Hepatocyte (in vitro differentiated cells): ENCODE results near the gene GABBR2.

Experiments
- EZH2 ChIP-seq: fragments of 200-600 bp; sonication (generic); IDR thresholded peaks from 2 replicates; pipeline ENCODE4 v1.6.1; 2016; ENCODE audit warnings: antibody characterized with exemption, mild to moderate bottlenecking, borderline replicate concordance
- EZH2phosphoT487 ChIP-seq: fragments of 200-600 bp; sonication (generic); IDR thresholded peaks from one replicate; pipeline ENCODE4 v1.6.1; 2018; ENCODE audit warnings: antibody characterized with exemption, mild to moderate bottlenecking, low read depth, moderate library complexity; ENCODE audit not compliant: unreplicated experiment, severe bottlenecking
- TF ChIP-seq, protein P1 (sequence below): fragments of 200-600 bp; sonication (generic); IDR thresholded peaks from 2 replicates; pipeline ENCODE4 v1.5.1; 2016; ENCODE audit warnings: antibody characterized with exemption, mild to moderate bottlenecking; ENCODE audit not compliant: poor library complexity

DNA sequence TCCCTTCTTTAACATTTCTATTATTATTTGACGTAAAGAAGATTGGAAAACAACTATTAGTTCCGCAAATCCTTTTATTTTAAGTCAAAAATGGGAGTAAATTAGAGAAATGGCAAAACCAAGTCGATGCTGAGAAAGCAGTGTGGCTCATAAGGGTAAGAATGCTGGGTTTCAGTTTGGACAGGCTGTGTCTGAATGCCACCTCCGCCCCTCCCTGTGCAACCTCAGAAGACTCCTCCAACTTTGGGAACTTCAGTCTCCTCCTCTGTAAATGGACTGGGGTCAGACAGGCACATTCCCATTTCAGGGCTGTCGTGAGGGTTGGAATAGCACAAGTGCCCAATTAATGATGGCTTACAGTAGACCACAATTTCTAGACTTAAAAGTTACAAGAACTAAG, 154.0 kb downstream of the GABBR2 start:
- TF ChIP-seq, protein P1, sequence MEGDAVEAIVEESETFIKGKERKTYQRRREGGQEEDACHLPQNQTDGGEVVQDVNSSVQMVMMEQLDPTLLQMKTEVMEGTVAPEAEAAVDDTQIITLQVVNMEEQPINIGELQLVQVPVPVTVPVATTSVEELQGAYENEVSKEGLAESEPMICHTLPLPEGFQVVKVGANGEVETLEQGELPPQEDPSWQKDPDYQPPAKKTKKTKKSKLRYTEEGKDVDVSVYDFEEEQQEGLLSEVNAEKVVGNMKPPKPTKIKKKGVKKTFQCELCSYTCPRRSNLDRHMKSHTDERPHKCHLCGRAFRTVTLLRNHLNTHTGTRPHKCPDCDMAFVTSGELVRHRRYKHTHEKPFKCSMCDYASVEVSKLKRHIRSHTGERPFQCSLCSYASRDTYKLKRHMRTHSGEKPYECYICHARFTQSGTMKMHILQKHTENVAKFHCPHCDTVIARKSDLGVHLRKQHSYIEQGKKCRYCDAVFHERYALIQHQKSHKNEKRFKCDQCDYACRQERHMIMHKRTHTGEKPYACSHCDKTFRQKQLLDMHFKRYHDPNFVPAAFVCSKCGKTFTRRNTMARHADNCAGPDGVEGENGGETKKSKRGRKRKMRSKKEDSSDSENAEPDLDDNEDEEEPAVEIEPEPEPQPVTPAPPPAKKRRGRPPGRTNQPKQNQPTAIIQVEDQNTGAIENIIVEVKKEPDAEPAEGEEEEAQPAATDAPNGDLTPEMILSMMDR, result no peak
- TF ChIP-seq EZH2, result no peak
- no peak for TF ChIP-seq EZH2phosphoT487
